HepG2 (cell line): ENCODE results near the gene AMBRA1. TPM values are rescaled to one million over a fixed set of nuclear protein-coding genes. Genes with fewer than 3 reads are reported as not detected.
A peak's percentile ranks its signal among the peaks of the same experiment; 100 is the strongest.

ENCODE experiments used
- ARNT2 ChIP-seq: sonication (generic); formaldehyde crosslinking; IDR thresholded peaks from 2 replicates; pipeline ENCODE4 v1.8.0; 2022; ENCODE audit warnings: mild to moderate bottlenecking, low read depth, missing genetic modification reagents, moderate library complexity
- ATF3 ChIP-seq: sonication (generic); formaldehyde crosslinking; IDR thresholded peaks from 2 replicates; pipeline ENCODE4 v1.4.0; 2020; ENCODE audit warnings: missing genetic modification reagents
- ATRX ChIP-seq: sonication (generic); formaldehyde crosslinking; IDR thresholded peaks from 2 replicates; pipeline ENCODE4 v1.4.0; 2020; ENCODE audit warnings: missing genetic modification reagents, borderline replicate concordance
- CBFB ChIP-seq: sonication (generic); formaldehyde crosslinking; IDR thresholded peaks from 2 replicates; pipeline ENCODE4 v1.4.0; 2020; ENCODE audit warnings: missing genetic modification reagents
- CHD4 ChIP-seq: fragments of 200-600 bp; sonication (generic); IDR thresholded peaks from 2 replicates; pipeline ENCODE4 v1.7.0; 2017; ENCODE audit warnings: mild to moderate bottlenecking, low read length, borderline replicate concordance
- CREBL2 ChIP-seq: sonication (generic); formaldehyde crosslinking; IDR thresholded peaks from 2 replicates; pipeline ENCODE4 v1.8.1; 2023; ENCODE audit warnings: missing genetic modification reagents, mild to moderate bottlenecking, borderline replicate concordance
- FOSL2 ChIP-seq: sonication (generic); formaldehyde crosslinking; IDR thresholded peaks from 2 replicates; pipeline ENCODE4 v1.4.0; 2020; ENCODE audit warnings: missing genetic modification reagents
- GLI4 ChIP-seq: sonication (generic); formaldehyde crosslinking; IDR thresholded peaks from 2 replicates; pipeline ENCODE4 v1.5.1; 2020; ENCODE audit warnings: missing genetic modification reagents, mild to moderate bottlenecking, moderate library complexity, borderline replicate concordance
- GPN1 ChIP-seq: sonication (generic); formaldehyde crosslinking; IDR thresholded peaks from 2 replicates; pipeline ENCODE4 v1.5.1; 2020; ENCODE audit warnings: missing genetic modification reagents, borderline replicate concordance
- KAT7 ChIP-seq: IDR thresholded peaks from 2 replicates; pipeline ENCODE4 v1.6.1; 2018; ENCODE audit warnings: borderline replicate concordance, missing compliant biosample characterization
- PAWR ChIP-seq: sonication (generic); formaldehyde crosslinking; IDR thresholded peaks from 2 replicates; pipeline ENCODE4 v1.4.0; 2020; ENCODE audit warnings: missing genetic modification reagents, mild to moderate bottlenecking, borderline replicate concordance
- RCOR2 ChIP-seq: IDR thresholded peaks from 2 replicates; pipeline ENCODE4 v1.6.1; 2016; ENCODE audit warnings: missing biosample characterization, missing genetic modification reagents
- SALL2 ChIP-seq: sonication (generic); formaldehyde crosslinking; IDR thresholded peaks from 2 replicates; pipeline ENCODE4 v1.8.1; 2023; ENCODE audit warnings: mild to moderate bottlenecking, missing genetic modification reagents, inconsistent platforms
- STAT5B ChIP-seq: sonication (generic); formaldehyde crosslinking; IDR thresholded peaks from 2 replicates; pipeline ENCODE4 v1.4.0; 2020; ENCODE audit warnings: missing genetic modification reagents
- TFAP4 ChIP-seq: sonication (generic); IDR thresholded peaks from 2 replicates; pipeline ENCODE4 v1.6.1; 2016; ENCODE audit warnings: low read depth, borderline replicate concordance
- TOPORS ChIP-seq: sonication (generic); formaldehyde crosslinking; IDR thresholded peaks from 2 replicates; pipeline ENCODE4 v1.8.0; 2023; ENCODE audit warnings: mild to moderate bottlenecking, missing genetic modification reagents
- ZMAT5 ChIP-seq: sonication (generic); formaldehyde crosslinking; IDR thresholded peaks from 2 replicates; pipeline ENCODE4 v1.5.0; 2020; ENCODE audit warnings: mild to moderate bottlenecking, low read depth, missing genetic modification reagents, borderline replicate concordance
- ZNF124 ChIP-seq: sonication (generic); formaldehyde crosslinking; IDR thresholded peaks from 2 replicates; pipeline ENCODE4 v1.4.0; 2020; ENCODE audit warnings: missing genetic modification reagents
- ZNF337 ChIP-seq: sonication (generic); formaldehyde crosslinking; IDR thresholded peaks from 2 replicates; pipeline ENCODE4 v1.5.1; 2020; ENCODE audit warnings: missing genetic modification reagents, low read depth, mild to moderate bottlenecking, borderline replicate concordance
- ZNF468 ChIP-seq: sonication (generic); formaldehyde crosslinking; IDR thresholded peaks from 2 replicates; pipeline ENCODE4 v1.8.0; 2022; ENCODE audit warnings: mild to moderate bottlenecking, moderate library complexity, missing genetic modification reagents
- ZNF501 ChIP-seq: sonication (generic); formaldehyde crosslinking; IDR thresholded peaks from 2 replicates; pipeline ENCODE4 v1.5.1; 2020; ENCODE audit warnings: mild to moderate bottlenecking, moderate library complexity, missing genetic modification reagents
- ZNF619 ChIP-seq: sonication (generic); formaldehyde crosslinking; IDR thresholded peaks from 2 replicates; pipeline ENCODE4 v1.4.0; 2020; ENCODE audit warnings: mild to moderate bottlenecking, missing genetic modification reagents
- ZNF644 ChIP-seq: IDR thresholded peaks from 2 replicates; pipeline ENCODE4 v1.6.1; 2016; ENCODE audit warnings: low read depth
- ZNF670 ChIP-seq: sonication (generic); formaldehyde crosslinking; IDR thresholded peaks from 2 replicates; pipeline ENCODE4 v1.8.0; 2022; ENCODE audit warnings: mild to moderate bottlenecking, missing genetic modification reagents, borderline replicate concordance
- ZZZ3 ChIP-seq: sonication (generic); formaldehyde crosslinking; IDR thresholded peaks from 2 replicates; pipeline ENCODE4 v1.4.0; 2020; ENCODE audit warnings: missing genetic modification reagents, mild to moderate bottlenecking, borderline replicate concordance
- polyA plus RNA-seq, 8 experiments: library from polyadenylated mRNA; depleted of rRNA in 3 of 8; stranded (reverse) in 7 of 8; unstranded in 1 of 8; fragments of >200 nt; fragmentation: Illumina TruSeq in 4 of 8; extraction: Trizol in 4 of 8; gene quantifications; 2 replicates each; pipeline versions ENCODE4 v1.2.1 to v1.2.3, GENCODE V29; 2011 to 2016; ENCODE audit warnings: low read depth in 4 of 8, missing spikeins in 1 of 8, mixed read lengths in 1 of 8; ENCODE audit not compliant: insufficient read depth in 1 of 8
- total RNA-seq, 5 experiments: library from RNA; depleted of rRNA; stranded (reverse); fragments of >200 nt; fragmentation: Illumina TruSeq; extraction: Trizol; gene quantifications; 2 replicates each; pipeline ENCODE4 v1.2.3, GENCODE V29; 2016; ENCODE audit warnings: low read depth in 1 of 5

AMBRA1 gene
- total and polyA plus RNA-seq, 2 of the 13 experiments (the other 11 are each of a cell fraction or from before 2014, with no cell fraction given), result 15.7 to 26.0 TPM

- TF ChIP-seq ZNF644 (CRISPR knock-in tag), result no peak
- peak; percentile 43 for TF ChIP-seq FOSL2 (CRISPR knock-in tag)
- TF ChIP-seq SALL2, result no peak
- TF ChIP-seq TOPORS, result peak; percentile 43; the same call in 1 of the 2 replicates
- no peak for TF ChIP-seq ATRX
- peak; percentile 69; the same call in 1 of the 2 replicates for TF ChIP-seq ZNF501
- TF ChIP-seq CREBL2 (CRISPR knock-in tag), result no peak
- TF ChIP-seq ATF3 (CRISPR knock-in tag), result no peak
- no peak for TF ChIP-seq ZNF468 (CRISPR knock-in tag)
- no peak for TF ChIP-seq GLI4
- no peak for TF ChIP-seq PAWR (CRISPR knock-in tag)
- no peak for TF ChIP-seq CHD4
- TF ChIP-seq ZNF619 (CRISPR knock-in tag), result no peak
- no peak for TF ChIP-seq STAT5B (CRISPR knock-in tag)
- TF ChIP-seq TFAP4, result peak; percentile 41; the same call in 1 of the 2 replicates
- TF ChIP-seq ZMAT5 (CRISPR knock-in tag), result no peak
- no peak; the same call in 1 of the 2 replicates for TF ChIP-seq ARNT2 (CRISPR knock-in tag)
- TF ChIP-seq KAT7 (CRISPR knock-in tag), result no peak
- TF ChIP-seq RCOR2 (CRISPR knock-in tag), result no peak
- TF ChIP-seq GPN1 (CRISPR knock-in tag), result no peak
- no peak for TF ChIP-seq CBFB (CRISPR knock-in tag)
- TF ChIP-seq ZNF337, result no peak
- TF ChIP-seq ZZZ3 (CRISPR knock-in tag), result no peak
- TF ChIP-seq ZNF670 (CRISPR knock-in tag), result no peak
- no peak for TF ChIP-seq ZNF124 (CRISPR knock-in tag)
These were observed 213.3 kb downstream of the AMBRA1 start (continued) for GRCh38 chr11:46380340-46381047.
